Neural progenitor cell (in vitro differentiated cells): ENCODE results near the gene RB1. TPM values are rescaled to one million over a fixed set of nuclear protein-coding genes. Genes with fewer than 3 reads are reported as not detected.

ENCODE experiments used
- DNase-seq: peaks from one replicate; pipeline ENCODE4 v3.0.0-alpha.2; 2016; ENCODE audit warnings: low spot score
- H2AFZ ChIP-seq: fragments of 200-600 bp; sonication (generic); replicated peaks from 2 replicates; pipeline ENCODE4 v1.6.1; 2016; ENCODE audit warnings: antibody characterized with exemption
- H3F3A ChIP-seq: fragments of 200-600 bp; sonication (generic); 2 replicates; pipeline ENCODE4 v1.6.1; 2016; ENCODE audit warnings: antibody characterized with exemption, low read depth
- H3K27ac ChIP-seq: fragments of 200-600 bp; sonication (generic); 2 replicates; pipeline ENCODE4 v1.5.1; 2016; ENCODE audit warnings: mild to moderate bottlenecking
- H3K27me3 ChIP-seq: fragments of 200-600 bp; sonication (generic); 2 replicates; pipeline ENCODE4 v1.6.1; 2016; ENCODE audit warnings: mild to moderate bottlenecking, moderate library complexity
- H3K36me3 ChIP-seq: fragments of 200-600 bp; sonication (generic); 2 replicates; pipeline ENCODE4 v1.5.1; 2016
- H3K4me1 ChIP-seq: fragments of 200-600 bp; sonication (generic); 2 replicates; pipeline ENCODE4 v1.6.1; 2016; ENCODE audit warnings: mixed run types
- H3K4me2 ChIP-seq: fragments of 200-600 bp; sonication (generic); 2 replicates; pipeline ENCODE4 v1.6.1; 2016
- H3K4me3 ChIP-seq: fragments of 200-600 bp; sonication (generic); 2 replicates; pipeline ENCODE4 v1.5.1; 2016
- H3K79me2 ChIP-seq: fragments of 200-600 bp; sonication (generic); 2 replicates; pipeline ENCODE4 v1.6.1; 2016; ENCODE audit warnings: low read depth
- H3K9ac ChIP-seq: fragments of 200-600 bp; sonication (generic); 2 replicates; pipeline ENCODE4 v1.6.1; 2016
- H3K9me3 ChIP-seq: fragments of 200-600 bp; sonication (generic); 2 replicates; pipeline ENCODE4 v1.5.1; 2016; ENCODE audit warnings: low read depth
- H4K20me1 ChIP-seq: fragments of 200-600 bp; sonication (generic); 2 replicates; pipeline ENCODE4 v1.6.1; 2016; ENCODE audit warnings: low read depth
- H3K27ac Mint-ChIP-seq: 3 replicates; pipeline ENCODE4 v1.8.0; 2021; ENCODE audit warnings: mixed read lengths
- H3K27me3 Mint-ChIP-seq: 2 replicates; pipeline ENCODE4 v1.8.0; 2022; ENCODE audit warnings: low read depth, mild to moderate bottlenecking, inconsistent platforms, moderate library complexity, mixed read lengths; ENCODE audit not compliant: insufficient read depth
- H3K36me3 Mint-ChIP-seq: 3 replicates; pipeline ENCODE4 v1.8.0; 2021; ENCODE audit warnings: mixed read lengths
- H3K4me1 Mint-ChIP-seq: 3 replicates; pipeline ENCODE4 v1.8.0; 2021; ENCODE audit warnings: mixed read lengths
- H3K4me3 Mint-ChIP-seq: 3 replicates; pipeline ENCODE4 v1.8.0; 2021; ENCODE audit warnings: mild to moderate bottlenecking, moderate library complexity, mixed read lengths
- H3K9me3 Mint-ChIP-seq: 3 replicates; pipeline ENCODE4 v1.8.0; 2020; ENCODE audit warnings: mixed read lengths
- EZH2 ChIP-seq: fragments of 200-600 bp; sonication (generic); IDR thresholded peaks from 2 replicates; pipeline ENCODE4 v1.6.1; 2017; ENCODE audit warnings: antibody characterized with exemption, mild to moderate bottlenecking, moderate library complexity
- EZH2phosphoT487 ChIP-seq: fragments of 200-600 bp; sonication (generic); IDR thresholded peaks from 2 replicates; pipeline ENCODE4 v1.6.1; 2017; ENCODE audit warnings: antibody characterized with exemption
- total RNA-seq: library from RNA; depleted of rRNA; stranded (reverse); fragments of >200 nt; gene quantifications from 2 replicates; pipeline ENCODE4 v1.2.3, GENCODE V29; 2015; ENCODE audit warnings: low replicate concordance
- TF ChIP-seq, protein P1 (sequence below): fragments of 200-600 bp; sonication (generic); IDR thresholded peaks from 2 replicates; pipeline ENCODE4 v1.5.1; 2017; ENCODE audit warnings: antibody characterized with exemption, mild to moderate bottlenecking

The RB1 gene
- total RNA-seq, 1 donor from 2014 or later, result 39.5 TPM

DNA sequence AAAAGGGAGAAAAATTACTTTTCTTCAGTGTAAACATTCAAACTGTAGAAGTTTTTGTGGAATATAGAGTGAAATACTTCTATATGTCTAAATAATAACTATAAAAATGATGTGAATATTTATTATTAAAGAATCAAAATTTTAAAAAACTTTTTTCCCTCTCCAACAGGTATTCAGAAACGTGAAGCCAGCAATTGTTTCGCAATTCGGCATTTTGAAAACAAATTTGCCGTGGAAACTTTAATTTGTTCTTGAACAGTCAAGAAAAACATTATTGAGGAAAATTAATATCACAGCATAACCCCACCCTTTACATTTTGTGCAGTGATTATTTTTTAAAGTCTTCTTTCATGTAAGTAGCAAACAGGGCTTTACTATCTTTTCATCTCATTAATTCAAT, 42.6 kb upstream of the RB1 start:
- Histone ChIP-seq H3F3A (no peaks in the 10 kb centered on the region), H3K9ac (no peak overlapping the region), H3K4me3 (no peak overlapping the region), H3K9me3 (no peaks in the 10 kb centered on the region), H2AFZ (no peak overlapping the region), H4K20me1 (no peaks in the 10 kb centered on the region), H3K27me3 (no peaks in the 10 kb centered on the region), H3K27ac (no peak overlapping the region), H3K79me2 (no peaks in the 10 kb centered on the region), H3K4me1 (no peaks in the 10 kb centered on the region), H3K36me3 (peaks cover 16% of the 10 kb centered on the region), H3K4me2 (no peak overlapping the region)
- TF ChIP-seq EZH2 (no peak), EZH2phosphoT487 (no peak)
- TF ChIP-seq, protein P1, sequence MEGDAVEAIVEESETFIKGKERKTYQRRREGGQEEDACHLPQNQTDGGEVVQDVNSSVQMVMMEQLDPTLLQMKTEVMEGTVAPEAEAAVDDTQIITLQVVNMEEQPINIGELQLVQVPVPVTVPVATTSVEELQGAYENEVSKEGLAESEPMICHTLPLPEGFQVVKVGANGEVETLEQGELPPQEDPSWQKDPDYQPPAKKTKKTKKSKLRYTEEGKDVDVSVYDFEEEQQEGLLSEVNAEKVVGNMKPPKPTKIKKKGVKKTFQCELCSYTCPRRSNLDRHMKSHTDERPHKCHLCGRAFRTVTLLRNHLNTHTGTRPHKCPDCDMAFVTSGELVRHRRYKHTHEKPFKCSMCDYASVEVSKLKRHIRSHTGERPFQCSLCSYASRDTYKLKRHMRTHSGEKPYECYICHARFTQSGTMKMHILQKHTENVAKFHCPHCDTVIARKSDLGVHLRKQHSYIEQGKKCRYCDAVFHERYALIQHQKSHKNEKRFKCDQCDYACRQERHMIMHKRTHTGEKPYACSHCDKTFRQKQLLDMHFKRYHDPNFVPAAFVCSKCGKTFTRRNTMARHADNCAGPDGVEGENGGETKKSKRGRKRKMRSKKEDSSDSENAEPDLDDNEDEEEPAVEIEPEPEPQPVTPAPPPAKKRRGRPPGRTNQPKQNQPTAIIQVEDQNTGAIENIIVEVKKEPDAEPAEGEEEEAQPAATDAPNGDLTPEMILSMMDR, result no peak
- DNase-seq, result no peak
- peaks cover 45% of the 10 kb centered on the region for H3K36me3 Mint-ChIP-seq
- H3K27ac Mint-ChIP-seq, result no peak overlapping the region
- peaks cover under 1% of the 10 kb centered on the region for H3K4me1 Mint-ChIP-seq
- H3K4me3 Mint-ChIP-seq, result no peak overlapping the region
- H3K9me3 Mint-ChIP-seq, result no peaks in the 10 kb centered on the region
- no peaks in the 10 kb centered on the region for H3K27me3 Mint-ChIP-seq

DNA sequence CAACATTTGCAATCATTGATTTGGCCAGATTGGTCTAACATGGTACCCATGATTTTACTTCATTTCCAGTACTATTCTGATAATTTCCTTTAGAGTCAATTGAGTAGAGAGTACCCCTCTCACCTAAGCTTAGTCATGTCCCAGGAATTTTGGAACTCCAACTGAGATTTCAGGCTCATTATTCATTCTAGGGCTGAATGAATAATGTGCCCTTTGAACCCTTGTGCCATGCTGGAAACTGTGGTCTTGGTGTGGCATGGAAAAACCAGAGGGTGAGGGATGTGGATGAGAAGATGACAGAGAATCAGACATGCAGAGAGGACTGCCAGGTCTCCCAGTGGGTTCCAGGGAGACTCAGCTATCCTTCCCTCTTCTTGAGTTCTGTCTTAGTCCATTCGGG, 40.4 kb upstream of the RB1 start:
- no peaks in the 10 kb centered on the region for H3K27me3 ChIP-seq
- Mint-ChIP-seq H3K36me3 (peaks cover 36% of the 10 kb centered on the region), H3K27me3 (no peaks in the 10 kb centered on the region), H3K27ac (no peak overlapping the region), H3K4me1 (peaks cover 15% of the 10 kb centered on the region), H3K4me3 (no peak overlapping the region), H3K9me3 (no peaks in the 10 kb centered on the region)
- H4K20me1 ChIP-seq, result no peaks in the 10 kb centered on the region
- H3K4me3 ChIP-seq, result no peak overlapping the region
- no peaks in the 10 kb centered on the region for H3K9me3 ChIP-seq
- TF ChIP-seq EZH2phosphoT487 (no peak), EZH2 (no peak)
- TF ChIP-seq, protein P1, result no peak
- no peaks in the 10 kb centered on the region for H3K79me2 ChIP-seq
- H2AFZ ChIP-seq, result no peak overlapping the region
- peaks cover 16% of the 10 kb centered on the region for H3K36me3 ChIP-seq
- H3K4me1 ChIP-seq, result no peaks in the 10 kb centered on the region
- no peak overlapping the region for H3K4me2 ChIP-seq
- H3K27ac ChIP-seq, result no peak overlapping the region
- H3K9ac ChIP-seq, result no peak overlapping the region
- H3F3A ChIP-seq, result no peaks in the 10 kb centered on the region
- no peak for DNase-seq

DNA sequence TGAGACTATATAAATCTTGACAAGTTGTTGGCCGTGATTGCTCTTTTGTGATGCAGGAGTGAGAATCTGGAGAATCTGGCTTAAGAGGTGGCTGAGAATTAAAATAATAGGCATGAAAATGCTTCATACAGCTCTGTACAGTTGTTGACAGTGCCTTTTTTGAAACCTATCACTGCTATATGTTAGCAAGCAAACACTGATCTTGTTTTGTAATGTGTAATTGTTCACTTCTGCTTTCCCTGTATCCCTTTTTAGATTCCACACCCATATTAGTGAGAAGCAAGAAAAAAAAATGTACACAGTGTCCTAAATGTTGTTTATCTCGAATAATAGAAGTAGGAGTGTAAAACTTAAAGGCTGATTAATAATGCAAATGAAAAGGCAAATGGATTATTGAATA, 39.5 kb upstream of the RB1 start:
- Mint-ChIP-seq H3K9me3 (no peaks in the 10 kb centered on the region), H3K36me3 (peaks cover 36% of the 10 kb centered on the region)
- no peaks in the 10 kb centered on the region for H3K79me2 ChIP-seq

More for the DNA sequence above, 39.5 kb upstream of the RB1 start:
- no peak overlapping the region for H3K4me3 Mint-ChIP-seq
- no peaks in the 10 kb centered on the region for H3K4me1 ChIP-seq
- H3K36me3 ChIP-seq, result peaks cover 16% of the 10 kb centered on the region
- no peaks in the 10 kb centered on the region for H3F3A ChIP-seq
- no peak overlapping the region for H2AFZ ChIP-seq
- H3K27me3 ChIP-seq, result no peaks in the 10 kb centered on the region
- no peak overlapping the region for H3K4me2 ChIP-seq
- H3K9me3 ChIP-seq, result no peaks in the 10 kb centered on the region
- H4K20me1 ChIP-seq, result no peaks in the 10 kb centered on the region
- H3K27ac Mint-ChIP-seq, result no peak overlapping the region
- H3K9ac ChIP-seq, result no peak overlapping the region
- H3K27me3 Mint-ChIP-seq, result no peaks in the 10 kb centered on the region
- no peak for DNase-seq
- peaks cover 15% of the 10 kb centered on the region for H3K4me1 Mint-ChIP-seq
- H3K27ac ChIP-seq, result no peak overlapping the region
- H3K4me3 ChIP-seq, result no peak overlapping the region
- no peak for TF ChIP-seq EZH2phosphoT487
- no peak for TF ChIP-seq EZH2
- TF ChIP-seq, protein P1, result no peak
